ENCODE measurements around the gene RUNX2. TPM values are rescaled to one million over a fixed set of nuclear protein-coding genes. Genes with fewer than 3 reads are reported as not detected.

RUNX2 gene
- total RNA-seq, 1 donor from 2014 or later = 3.1 TPM

DNA sequence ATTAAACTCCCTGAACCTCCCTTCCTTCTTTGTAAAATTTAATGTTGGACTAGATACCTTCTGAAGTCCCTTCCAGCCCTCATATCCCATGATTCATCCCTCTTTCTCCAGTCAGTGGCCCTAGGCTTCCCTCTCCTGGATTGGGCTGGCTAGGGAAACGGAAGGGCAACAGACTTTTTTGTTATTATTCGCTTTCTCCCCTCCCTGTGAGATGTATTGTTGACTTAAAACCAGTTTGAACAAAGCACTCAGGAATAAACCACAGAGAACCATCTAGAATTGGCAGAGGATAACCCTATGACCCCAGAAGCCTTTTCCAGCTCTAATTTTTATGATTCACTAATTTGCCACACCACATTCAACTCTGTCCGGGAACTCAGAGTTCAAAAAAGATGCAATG is 289.3 kb downstream of the RUNX2 start:
- intact Hi-C loops (cut with DNase I) = no loop called here
- no peak for DNase-seq (ENCODE audit: low spot score)

- no peak for DNase-seq (ENCODE audit: low spot score)
- intact Hi-C loops (cut with DNase I) = no loop called here
Observed at GRCh38 chr6:45618259-45618658, 290.1 kb downstream of the RUNX2 start.

GRCh38 chr6:45619211-45619760 is 291.2 kb downstream of the RUNX2 start:
- DNase-seq (ENCODE audit: low spot score) = no peak

DNA sequence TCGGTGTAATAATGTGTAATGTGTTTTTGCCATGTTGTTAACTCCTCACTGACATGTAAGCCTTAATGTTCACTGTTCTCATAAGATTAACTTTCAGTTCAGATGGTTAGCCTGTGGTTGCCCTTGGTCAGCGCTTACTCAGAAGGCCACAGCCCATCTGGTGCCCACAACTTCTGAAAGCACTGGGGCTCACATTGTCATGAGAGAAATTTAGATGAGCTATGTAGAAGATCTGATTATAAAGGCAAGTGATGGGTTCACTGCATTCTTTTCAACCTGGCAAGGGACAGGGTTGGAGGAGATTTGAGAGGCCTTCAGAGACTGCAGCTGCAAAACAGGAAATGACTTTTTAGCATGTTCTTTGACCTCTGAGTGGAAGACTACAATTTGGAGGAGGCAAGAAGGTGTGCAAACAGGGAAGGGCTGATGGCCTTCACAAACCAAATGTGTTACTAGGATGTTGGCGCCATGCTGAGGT is 291.9 kb downstream of the RUNX2 start:
- no peak for DNase-seq (ENCODE audit: low spot score)
- intact Hi-C loops (cut with DNase I) = no loop called here

More at GRCh38 chr6:45619211-45619760, 291.2 kb downstream of the RUNX2 start:
- intact Hi-C loops (cut with DNase I) = no loop called here

DNA sequence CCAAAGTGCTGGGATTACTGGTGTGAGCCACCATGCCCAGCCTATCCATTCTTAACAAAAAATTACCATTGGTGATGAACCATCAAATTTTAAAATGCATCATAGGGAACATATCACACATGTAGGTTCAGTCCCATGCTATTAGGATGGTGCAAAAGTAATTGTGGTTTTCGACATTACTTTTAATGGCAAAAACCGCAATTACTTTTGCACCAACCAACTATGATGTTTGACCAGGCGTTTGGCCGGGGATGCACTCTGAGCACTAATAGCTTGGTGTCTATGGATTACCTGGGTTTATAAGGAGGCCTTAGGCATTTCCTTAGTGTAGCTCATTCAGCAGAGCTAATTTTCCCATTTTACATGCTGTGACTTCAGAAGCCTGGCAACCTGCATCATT is 296.1 kb downstream of the RUNX2 start:
- intact Hi-C loops (cut with DNase I) = no loop called here
- no peak for DNase-seq (ENCODE audit: low spot score)

DNA sequence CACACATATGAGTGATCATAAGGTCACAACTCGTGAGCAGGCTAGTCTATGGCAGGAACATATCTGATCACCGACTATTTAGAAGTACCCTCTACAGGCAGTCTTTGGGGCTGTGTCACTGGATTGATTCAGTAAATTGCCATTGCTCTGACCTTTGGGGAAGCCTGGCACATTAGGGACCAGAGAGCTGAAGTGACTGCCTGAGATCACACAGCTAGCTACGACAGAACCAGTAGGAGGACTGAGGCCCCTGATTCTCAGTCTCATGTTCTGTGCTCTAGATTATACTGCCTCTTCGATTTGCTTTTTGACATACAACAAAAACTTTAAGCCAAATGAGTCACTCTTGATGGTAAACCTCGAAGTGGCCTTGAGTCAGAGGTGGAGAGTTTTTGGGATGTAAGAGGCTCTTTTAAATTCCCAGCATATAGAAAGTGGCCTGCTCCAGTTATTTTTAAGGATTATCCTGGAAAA is 297.1 kb downstream of the RUNX2 start:
- DNase-seq (ENCODE audit: low spot score) = no peak
- intact Hi-C loops (cut with DNase I) = no loop called here

DNA sequence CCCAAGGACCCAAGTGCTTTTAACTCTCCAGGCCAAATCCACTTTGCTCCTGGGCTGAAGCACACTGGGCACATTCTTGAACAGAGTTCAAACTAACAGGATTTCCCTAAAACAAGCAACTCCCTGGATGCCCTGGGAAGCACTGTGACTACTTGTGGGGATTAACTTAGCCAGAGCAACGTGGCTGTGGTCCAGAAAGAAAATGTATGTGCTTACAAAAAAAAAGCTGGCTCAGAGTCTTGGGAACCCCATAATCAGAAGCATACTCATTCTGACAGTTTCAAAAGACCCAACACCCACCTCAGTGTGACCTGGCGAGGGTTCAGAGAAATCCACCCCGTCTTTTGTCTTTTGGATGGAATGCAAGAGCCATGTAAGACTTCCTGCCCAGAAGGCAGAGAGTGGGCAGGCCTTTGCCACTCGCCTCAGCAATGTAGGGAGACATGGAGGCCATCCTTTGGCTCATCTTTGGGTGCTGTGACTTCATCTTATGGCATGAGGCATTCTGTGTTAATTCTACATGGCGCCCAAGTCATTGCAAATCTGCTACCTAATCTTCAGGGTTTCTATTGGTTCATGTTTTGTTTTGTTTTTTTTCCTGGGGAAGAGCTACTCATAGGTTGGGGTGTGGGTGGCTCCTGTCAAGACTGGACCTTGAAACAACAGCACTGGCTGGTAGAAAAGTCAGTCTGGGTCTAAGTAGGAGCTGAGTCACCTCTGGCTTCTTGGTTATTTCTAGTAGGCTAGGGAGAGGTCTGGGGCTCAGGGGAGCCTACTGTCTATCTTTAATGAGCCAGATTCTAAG is 298.2 kb downstream of the RUNX2 start:
- DNase-seq (ENCODE audit: low spot score) = no peak
- intact Hi-C loops (cut with DNase I) = no loop called here

DNA sequence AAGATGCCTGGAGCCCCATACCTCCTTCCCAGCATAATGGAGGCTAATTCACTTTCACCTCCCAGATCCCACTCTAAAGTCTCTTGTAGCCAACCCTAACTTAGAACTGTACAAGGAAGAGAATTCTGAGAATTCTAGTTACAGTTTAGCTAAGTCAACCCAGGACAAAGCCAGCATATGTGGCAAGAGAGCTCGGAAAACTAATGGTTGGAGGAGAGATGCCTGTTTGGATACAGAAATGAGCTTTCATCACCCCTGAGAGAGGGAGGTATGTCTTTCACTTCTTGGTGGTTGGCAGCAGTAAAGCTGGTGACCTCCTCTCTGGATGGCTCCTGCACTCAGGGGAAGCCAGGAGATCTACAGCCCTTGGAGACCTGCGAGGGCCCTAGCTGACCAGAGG is 302.2 kb downstream of the RUNX2 start:
- intact Hi-C loops (cut with DNase I) = no loop called here
- no peak for DNase-seq (ENCODE audit: low spot score)

DNA sequence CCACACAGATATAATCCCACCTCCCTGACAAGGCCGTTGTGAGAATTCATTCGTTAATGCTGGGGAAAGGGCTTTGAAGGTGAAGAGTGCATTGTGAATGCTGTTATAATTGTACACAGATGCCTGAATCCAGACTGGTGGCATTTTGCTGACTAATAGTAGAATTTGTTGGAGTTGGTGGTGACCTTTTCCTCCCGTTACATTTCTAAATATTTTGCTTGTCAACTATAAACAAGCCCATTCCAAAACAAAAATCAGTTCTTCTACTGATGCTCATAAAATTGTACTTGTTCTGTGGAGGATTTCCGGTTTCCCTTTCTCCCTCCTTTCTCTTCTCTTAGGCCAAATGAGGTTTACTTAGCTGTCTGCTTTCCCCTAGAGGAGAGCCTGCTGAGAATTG is 302.7 kb downstream of the RUNX2 start:
- intact Hi-C loops (cut with DNase I) = no loop called here

DNA sequence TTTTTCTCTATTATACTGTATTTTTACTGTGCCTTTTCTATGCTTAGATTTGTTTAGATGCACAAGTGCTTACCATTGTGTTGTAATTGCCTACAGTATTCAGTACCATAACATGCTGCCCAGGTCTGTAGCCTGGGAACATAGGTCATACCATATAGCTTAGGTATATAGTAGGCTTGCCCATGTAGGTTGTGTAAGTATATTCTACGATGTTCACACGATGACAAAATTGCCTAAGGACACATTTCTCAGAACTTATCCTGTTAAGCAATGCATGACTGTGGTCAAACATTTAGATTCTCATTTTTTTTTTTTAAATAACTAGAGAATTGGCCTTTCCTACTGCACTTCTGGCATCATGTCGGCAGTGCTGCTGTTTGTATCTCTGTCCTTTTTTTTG is 303.3 kb downstream of the RUNX2 start:
- DNase-seq (ENCODE audit: low spot score) = no peak
- intact Hi-C loops (cut with DNase I) = no loop called here

More for the DNA sequence above, 302.7 kb downstream of the RUNX2 start:
- DNase-seq (ENCODE audit: low spot score) = no peak

DNA sequence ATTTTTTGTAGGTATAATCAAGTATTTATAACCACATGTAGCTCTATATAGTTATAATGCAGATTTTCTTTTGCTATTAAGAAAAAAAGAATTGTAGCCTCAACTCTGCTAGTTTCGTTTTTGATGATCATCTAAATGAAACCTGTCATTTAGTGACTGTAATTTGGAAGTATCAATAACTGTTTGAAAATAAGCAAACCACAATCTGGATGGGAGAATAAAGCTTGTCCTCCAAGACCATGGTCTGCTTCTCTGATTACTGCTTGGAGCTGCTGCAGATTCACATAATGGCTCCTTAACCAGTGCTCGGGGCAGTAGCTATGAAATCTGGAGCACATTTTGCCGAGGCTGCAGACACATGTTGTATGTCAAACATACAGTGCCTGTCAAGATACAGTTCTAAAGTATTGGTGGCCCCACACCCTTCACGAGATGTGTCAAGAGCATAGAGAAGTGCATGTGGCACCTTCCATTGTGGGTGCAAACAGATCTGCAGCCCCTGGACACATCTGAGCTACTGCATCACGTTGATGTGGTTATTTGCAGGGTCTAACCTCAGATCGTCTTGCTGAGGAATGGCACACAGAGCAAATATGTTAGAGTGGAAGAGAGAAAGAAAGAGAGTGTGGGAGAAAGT is 305.3 kb downstream of the RUNX2 start:
- no peak for DNase-seq (ENCODE audit: low spot score)
- intact Hi-C loops (cut with DNase I) = no loop called here

DNA sequence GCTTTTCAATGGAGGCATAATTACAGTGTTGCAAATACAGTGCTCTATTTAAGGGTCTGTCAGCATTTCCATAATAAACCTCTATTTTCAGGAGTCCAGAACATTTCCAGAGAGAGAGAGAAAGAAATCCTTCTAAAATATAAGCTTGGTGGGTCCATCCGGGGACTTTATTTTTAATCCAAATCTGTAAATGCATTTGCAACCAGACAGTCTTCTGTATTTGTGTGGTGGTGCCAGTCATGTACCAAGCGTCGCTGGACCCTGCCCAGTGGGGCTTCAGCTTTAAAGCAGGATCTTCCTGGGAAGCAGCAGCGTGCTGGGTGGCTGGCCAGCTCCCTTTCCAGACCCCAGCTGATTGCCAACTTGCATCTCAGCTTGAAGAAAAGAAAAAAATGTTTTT is 306.1 kb downstream of the RUNX2 start:
- intact Hi-C loops (cut with DNase I) = no loop called here
- no peak for DNase-seq (ENCODE audit: low spot score)

GRCh38 chr6:45635284-45635867 is 307.2 kb downstream of the RUNX2 start:
- intact Hi-C loops (cut with DNase I) = no loop called here
- DNase-seq (ENCODE audit: low spot score) = no peak

DNA sequence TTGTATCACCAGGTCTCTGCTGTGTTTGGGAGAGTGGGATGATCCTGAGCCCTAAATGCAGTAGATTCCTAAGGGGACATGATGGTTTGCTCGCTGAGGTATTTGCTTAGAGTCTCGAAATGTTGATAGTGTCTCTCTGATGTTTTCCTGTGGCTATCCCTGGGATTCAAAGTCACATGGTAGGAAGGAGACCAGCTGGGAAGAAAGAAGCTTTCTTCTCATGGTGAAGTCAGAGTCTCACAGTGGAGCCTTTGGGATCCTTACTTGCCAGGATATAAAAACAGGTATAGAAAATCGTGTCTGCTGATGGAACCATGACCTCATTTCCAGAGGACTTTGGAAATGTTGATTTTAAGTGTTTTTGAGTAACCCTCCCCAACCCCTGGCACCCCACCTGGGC is 308.9 kb downstream of the RUNX2 start:
- intact Hi-C loops (cut with DNase I) = no loop called here
- no peak for DNase-seq (ENCODE audit: low spot score)

GRCh38 chr6:45637611-45638257 is 309.6 kb downstream of the RUNX2 start:
- no peak for DNase-seq (ENCODE audit: low spot score)
- intact Hi-C loops (cut with DNase I) = no loop called here

- no peak for DNase-seq (ENCODE audit: low spot score)
- intact Hi-C loops (cut with DNase I) = no loop called here
Observed at GRCh38 chr6:45640081-45640491, 312.0 kb downstream of the RUNX2 start.

GRCh38 chr6:45640811-45641210 is 312.7 kb downstream of the RUNX2 start:
- DNase-seq (ENCODE audit: low spot score) = no peak
- intact Hi-C loops (cut with DNase I) = no loop called here

DNA sequence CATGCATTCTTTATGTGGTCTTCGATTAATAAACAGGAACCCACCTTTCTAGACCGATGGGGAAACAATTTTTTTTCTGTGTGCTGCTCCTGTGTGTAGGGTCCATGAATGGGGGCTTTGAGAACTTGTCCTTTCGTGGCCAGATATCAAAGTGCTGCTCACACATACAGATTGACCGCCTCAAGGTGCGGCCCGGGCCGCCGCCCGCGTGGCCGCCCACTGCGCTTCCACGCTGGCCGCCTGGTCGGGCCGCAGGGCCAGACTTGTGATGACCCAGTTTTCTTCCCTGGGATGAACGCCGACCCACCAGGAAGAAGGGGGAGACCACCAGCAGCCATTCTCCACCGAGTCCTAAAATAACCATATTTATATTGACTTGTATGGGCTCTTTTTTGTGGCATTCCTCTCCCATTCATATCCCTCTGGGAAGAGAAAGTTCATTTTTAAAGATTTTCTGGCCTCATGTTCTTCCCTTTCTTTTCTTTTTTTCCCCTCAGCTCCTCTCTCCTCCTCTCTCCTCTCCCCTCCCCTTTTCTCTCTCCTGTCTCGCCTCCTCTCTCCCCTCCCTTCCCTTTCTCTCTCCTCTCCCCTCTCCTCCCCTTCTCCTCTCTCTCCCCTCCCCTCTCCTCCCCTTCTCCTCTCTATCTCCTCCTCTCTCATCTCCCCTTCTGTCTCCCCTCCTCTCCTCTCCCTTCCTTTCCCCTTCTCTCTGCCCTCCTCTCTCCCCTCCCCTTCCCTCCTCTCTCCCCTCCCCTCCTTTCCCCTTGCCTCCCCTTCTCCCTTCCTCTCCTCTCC is 314.4 kb downstream of the RUNX2 start:
- intact Hi-C loops (cut with DNase I) = no loop called here
- no peak for DNase-seq (ENCODE audit: low spot score)

GRCh38 chr6:45643126-45643525 is 315.0 kb downstream of the RUNX2 start:
- DNase-seq (ENCODE audit: low spot score) = no peak
- intact Hi-C loops (cut with DNase I) = no loop called here

Measured in cardiac septum (tissue), 1 donor.